ENCODE measurements around the gene CTPS2.
"Not testable (repeated sequence)": the region's sequence is repeated elsewhere in the genome, so short reads cannot be mapped to it uniquely, and the experiment has no call there.

CTPS2 gene

GRCh38 chrX:16589826-16590225, 122.6 kb downstream of the CTPS2 start:
- CTCF ChIA-PET: interaction anchor here (0.5 kb wide), 1 partner anchor 119 kb away, joined by 3 read pairs; no protein-coding TSS in a partner anchor
- no peak overlapping the region for H3K27ac ChIP-seq
- TF ChIP-seq, protein P1, sequence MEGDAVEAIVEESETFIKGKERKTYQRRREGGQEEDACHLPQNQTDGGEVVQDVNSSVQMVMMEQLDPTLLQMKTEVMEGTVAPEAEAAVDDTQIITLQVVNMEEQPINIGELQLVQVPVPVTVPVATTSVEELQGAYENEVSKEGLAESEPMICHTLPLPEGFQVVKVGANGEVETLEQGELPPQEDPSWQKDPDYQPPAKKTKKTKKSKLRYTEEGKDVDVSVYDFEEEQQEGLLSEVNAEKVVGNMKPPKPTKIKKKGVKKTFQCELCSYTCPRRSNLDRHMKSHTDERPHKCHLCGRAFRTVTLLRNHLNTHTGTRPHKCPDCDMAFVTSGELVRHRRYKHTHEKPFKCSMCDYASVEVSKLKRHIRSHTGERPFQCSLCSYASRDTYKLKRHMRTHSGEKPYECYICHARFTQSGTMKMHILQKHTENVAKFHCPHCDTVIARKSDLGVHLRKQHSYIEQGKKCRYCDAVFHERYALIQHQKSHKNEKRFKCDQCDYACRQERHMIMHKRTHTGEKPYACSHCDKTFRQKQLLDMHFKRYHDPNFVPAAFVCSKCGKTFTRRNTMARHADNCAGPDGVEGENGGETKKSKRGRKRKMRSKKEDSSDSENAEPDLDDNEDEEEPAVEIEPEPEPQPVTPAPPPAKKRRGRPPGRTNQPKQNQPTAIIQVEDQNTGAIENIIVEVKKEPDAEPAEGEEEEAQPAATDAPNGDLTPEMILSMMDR (conservative IDR thresholded peaks at IDR 0.05; ENCODE audit: low read depth): no peak
- DNase-seq (ENCODE audit: low spot score): peak; percentile 18
- POLR2A ChIA-PET (ENCODE audit: low non-redundant PET): no interaction called here

GRCh38 chrX:16589211-16589610, 123.3 kb downstream of the CTPS2 start:
- TF ChIP-seq, protein P1 (conservative IDR thresholded peaks at IDR 0.05; ENCODE audit: low read depth): no peak
- DNase-seq (ENCODE audit: low spot score): peak; percentile 8
- POLR2A ChIA-PET (ENCODE audit: low non-redundant PET): no interaction called here
- CTCF ChIA-PET: interaction anchor here (0.5 kb wide), 1 partner anchor 118 kb away, joined by 3 read pairs; no protein-coding TSS in a partner anchor
- no peak overlapping the region for H3K27ac ChIP-seq

DNA sequence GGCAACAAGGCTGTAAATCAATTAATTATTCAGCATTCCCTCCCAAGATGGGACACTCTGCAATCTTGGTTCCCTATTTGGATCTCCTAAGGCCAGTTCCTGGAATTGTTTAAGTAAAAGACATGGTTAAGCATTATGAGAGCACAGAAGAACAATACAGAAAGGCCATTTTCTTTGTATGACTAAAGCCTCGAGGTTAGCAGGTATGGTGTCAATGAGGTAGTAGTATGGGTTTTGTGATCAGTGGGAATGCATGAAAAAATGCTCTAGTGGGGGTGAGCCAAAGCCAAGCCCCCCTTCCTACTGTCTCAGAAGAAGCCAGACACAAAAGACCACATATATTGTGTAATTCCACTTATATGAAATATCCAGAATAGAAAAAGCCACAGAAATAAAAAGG, 124.2 kb downstream of the CTPS2 start:
- TF ChIP-seq, protein P1 (conservative IDR thresholded peaks at IDR 0.05; ENCODE audit: low read depth): no peak
- H3K27ac ChIP-seq: no peak overlapping the region
- DNase-seq (ENCODE audit: low spot score): no peak
- ChIA-PET POLR2A (ENCODE audit: low non-redundant PET) (no interaction called here), CTCF (no interaction called here)

DNA sequence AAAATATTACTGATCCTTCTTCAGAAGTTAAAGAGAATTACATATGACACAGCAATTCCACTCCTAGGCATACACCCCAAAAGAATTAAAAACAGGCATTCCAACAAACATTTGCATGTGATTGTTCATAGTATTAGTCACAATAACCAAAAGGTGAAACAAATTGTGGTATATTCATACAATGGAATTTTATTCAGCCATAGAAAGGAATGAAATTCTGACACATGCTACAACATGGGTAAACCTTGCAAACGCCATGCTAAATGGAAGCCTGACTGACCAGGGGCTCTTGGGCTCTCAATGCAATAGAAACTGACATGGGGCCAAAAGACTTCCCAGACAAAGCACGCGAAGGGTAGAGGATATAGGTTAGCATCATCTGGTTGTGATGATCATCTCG, 124.6 kb downstream of the CTPS2 start:
- no peak overlapping the region for H3K27ac ChIP-seq
- TF ChIP-seq, protein P1 (conservative IDR thresholded peaks at IDR 0.05; ENCODE audit: low read depth): no peak
- no peak for DNase-seq (ENCODE audit: low spot score)
- ChIA-PET CTCF (no interaction called here), POLR2A (ENCODE audit: low non-redundant PET) (no interaction called here)

DNA sequence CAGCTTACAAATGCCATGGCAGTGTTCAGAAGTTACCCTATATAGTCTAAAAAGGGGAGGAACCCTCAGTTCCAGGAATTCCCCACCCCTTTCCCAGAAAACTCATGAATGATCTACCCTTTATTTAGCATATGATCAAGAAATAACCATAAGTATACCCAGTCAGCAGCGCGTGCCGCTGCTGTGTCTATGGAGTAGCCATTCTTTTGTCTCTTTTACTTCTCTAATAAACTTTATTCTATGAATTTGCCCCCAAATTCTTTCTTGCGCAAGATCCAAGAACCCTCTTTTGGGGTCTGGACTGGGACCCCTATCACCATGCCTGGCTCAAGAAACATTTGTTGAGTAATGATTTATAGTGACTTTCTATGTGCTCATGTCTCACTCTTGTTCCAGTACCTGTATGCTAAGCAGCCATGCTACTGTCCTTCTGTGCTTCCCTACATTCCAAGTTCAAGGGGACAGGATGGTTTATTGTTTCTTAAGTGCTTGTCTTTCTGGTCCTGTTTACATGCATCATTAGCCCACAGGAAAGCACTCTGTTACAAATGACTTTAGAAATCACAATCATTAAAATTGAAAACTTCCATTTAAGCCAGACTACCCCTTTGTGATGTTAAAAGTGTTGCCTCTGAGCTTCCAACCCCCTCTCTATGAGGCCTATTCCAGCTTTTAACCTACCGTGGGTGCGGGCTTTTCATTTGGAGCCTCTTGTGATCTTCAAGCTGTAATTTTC, 125.9 kb downstream of the CTPS2 start:
- no peak for DNase-seq (ENCODE audit: low spot score)
- ChIA-PET POLR2A (ENCODE audit: low non-redundant PET) (no interaction called here), CTCF (interaction anchor here (0.7 kb wide), 1 partner anchor 141 kb away, joined by 3 read pairs; no protein-coding TSS in a partner anchor)
- no peak overlapping the region for H3K27ac ChIP-seq
- TF ChIP-seq, protein P1 (conservative IDR thresholded peaks at IDR 0.05; ENCODE audit: low read depth): no peak

DNA sequence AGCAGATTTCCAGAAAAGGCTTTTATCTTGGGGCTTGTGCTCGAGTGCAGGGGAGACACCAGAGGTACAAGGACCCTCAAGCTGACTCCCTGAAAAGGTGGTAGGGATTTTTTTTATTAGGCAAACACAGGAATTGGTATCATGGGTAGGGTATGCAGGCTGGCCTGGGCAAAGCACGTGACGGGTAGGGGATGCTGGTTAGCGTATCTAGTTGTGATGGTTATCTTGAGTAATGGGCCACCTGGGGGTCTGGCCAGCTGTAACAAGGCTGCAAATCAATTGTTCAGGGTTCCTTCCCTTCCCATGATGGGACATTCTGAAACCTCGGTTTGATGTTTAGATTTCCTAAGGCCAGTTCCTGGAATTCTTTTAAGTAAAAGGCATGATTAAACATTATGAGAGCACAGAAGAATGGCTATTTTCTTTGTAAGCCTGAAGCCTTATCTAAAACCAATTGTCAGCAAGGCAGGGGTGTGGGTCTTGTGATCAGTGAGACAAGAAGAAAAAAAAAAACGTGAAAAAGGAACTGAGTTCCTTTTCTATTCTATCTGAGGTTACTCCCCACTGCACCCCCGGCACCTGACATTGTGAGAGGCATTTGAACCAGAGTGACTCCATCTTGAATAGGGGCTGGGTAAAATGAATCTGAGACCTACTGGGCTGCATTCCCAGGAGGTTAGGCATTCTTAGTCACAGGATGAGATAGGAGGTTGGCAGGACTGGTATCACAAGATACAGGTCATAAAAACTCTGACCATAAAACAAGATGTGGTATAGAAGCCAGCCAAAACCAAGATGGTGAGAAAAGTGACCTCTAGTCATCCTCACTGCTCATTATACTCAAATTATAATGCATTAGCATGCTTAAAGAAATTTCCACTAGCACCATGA, 126.7 kb downstream of the CTPS2 start:
- no peak overlapping the region for H3K27ac ChIP-seq
- TF ChIP-seq, protein P1 (conservative IDR thresholded peaks at IDR 0.05; ENCODE audit: low read depth): no peak
- DNase-seq (ENCODE audit: low spot score): no peak
- CTCF ChIA-PET: no interaction called here
- POLR2A ChIA-PET (ENCODE audit: low non-redundant PET): no interaction called here

- DNase-seq (ENCODE audit: low spot score); H3K27ac ChIP-seq; CTCF ChIA-PET; POLR2A ChIA-PET (ENCODE audit: low non-redundant PET): not testable (repeated sequence)
Observed at GRCh38 chrX:16580004-16580797, 132.3 kb downstream of the CTPS2 start.
